GM18520 (cell line): ENCODE measurements around the gene ZDHHC14.
"Not testable (repeated sequence)": the region's sequence is repeated elsewhere in the genome, so short reads cannot be mapped to it uniquely, and the experiment has no call there.

Source experiments
- ATAC-seq: cut with Tn5 transposase; IDR thresholded peaks from one replicate; pipeline ENCODE4 v1.9.1; 2021; ENCODE audit not compliant: unreplicated experiment

Gene ZDHHC14

DNA sequence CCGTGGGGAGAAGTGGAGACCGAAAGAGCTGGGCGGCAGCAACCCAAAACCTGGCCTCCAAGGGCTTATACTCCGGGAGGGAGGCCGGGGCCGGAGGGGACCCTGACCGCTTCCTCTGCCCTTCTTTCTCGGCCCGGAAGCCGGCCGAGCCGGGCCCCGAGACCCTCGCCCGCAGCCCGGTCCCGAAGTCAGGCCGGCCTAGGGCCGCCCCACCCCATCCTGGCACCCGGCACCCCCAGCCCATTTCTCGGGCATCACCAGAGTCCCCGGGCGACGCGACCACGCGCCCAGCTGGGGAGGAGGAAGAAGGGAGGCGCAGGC lies 572 bp upstream of the ZDHHC14 start:
- ATAC-seq, result no peak

DNA sequence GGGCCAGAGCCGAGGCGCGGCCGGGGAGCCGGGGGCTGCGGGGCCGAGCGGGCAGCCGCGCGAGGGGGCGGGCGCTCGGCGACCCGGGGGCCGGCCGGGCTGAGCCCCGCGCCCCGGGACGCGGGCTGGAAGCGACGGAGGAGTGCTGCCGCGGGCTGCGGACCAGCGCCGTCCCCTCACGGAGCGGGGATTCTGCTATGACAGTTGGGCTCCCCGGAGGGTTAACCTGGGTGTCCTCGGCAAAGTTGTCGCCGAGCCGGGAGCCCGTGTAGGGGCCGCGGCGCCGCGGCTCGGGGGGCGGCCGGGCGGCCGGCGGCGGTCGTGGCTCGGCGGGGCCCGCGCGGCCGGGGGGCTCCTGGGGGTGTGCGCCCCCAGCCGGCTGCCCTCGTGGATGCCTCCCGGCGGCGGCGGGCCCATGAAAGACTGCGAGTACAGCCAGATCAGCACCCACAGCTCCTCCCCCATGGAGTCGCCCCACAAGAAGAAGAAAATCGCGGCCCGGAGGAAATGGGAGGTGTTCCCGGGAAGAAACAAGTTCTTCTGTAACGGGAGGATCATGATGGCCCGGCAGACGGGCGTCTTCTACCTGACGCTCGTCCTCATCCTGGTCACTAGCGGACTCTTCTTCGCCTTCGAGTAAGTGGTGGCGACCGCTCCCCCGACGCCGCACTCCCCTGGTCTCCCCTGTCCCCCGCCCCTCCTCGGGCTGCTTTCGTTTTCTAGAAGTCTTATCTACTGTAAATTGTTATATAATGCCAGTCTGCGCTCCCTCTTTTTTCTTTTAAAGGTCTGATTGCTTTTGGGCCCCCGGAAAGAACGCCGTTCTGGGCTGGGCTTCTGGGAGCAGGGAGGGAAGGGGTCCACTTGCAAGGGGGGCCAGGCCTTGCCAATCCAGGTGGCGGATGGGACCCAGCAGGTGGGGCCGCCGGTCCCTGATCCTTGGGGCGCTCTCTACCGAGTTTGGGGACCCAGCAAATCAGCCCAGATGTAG lies 936 bp downstream of the ZDHHC14 start:
- peak; percentile 11 for ATAC-seq

DNA sequence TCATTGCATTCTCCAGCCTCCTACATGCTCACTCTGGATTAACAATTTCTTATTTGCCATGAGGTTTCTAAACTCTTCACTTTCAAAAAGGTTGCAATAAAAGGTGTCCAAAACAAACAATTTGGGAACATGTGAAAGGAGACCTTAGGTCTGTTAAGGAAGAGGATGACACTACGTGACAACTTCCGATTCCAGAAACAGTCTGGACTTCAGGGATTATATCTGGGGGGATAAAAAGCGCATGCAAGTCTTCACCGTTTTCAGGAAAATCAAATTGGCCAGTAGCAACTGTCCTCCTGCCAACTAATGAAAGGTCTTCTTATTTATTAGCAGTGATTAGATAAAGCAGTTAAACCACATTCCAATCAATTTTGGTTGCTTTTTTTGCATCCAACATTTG lies 1.8 kb downstream of the ZDHHC14 start:
- ATAC-seq, result no peak

DNA sequence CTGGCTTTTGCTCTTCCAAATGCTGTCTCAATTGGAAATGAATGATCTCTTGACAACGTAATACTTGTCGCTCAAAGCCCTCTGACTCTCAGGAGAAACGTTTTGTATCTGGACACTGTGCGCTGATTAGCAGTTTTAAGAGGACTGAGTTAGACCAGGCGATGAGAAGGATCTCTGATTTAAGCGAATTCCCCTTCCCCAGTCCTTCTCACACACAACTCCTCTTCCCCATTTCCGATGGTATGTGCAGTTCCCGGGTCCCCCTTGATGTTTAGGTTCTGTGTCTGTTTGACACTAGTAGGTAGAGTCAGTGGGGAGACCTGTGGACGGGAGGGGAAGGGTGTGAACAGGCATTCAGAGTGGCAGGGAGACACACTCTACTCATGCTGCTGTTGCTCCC lies 2.5 kb downstream of the ZDHHC14 start:
- no peak for ATAC-seq

DNA sequence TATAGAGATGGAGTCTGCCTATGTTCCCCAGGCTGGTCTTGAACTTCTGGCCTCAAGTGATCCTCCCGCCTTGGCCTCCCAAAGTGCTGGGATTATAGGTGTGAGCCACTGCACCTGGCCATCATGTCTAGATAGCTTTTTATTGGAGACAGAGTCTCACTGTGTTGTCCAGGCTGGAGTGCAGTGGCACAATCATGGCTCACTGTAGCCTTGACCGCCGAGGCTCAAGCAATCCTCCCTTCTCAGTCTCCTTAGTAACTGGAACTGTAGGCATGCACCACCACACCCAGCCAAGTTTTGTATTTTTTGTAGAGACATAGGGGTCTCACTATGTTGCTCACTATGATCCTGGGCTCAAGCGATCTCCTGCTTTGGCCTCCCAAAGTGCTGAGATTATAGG lies 4.0 kb downstream of the ZDHHC14 start:
- ATAC-seq, result not testable (repeated sequence)

DNA sequence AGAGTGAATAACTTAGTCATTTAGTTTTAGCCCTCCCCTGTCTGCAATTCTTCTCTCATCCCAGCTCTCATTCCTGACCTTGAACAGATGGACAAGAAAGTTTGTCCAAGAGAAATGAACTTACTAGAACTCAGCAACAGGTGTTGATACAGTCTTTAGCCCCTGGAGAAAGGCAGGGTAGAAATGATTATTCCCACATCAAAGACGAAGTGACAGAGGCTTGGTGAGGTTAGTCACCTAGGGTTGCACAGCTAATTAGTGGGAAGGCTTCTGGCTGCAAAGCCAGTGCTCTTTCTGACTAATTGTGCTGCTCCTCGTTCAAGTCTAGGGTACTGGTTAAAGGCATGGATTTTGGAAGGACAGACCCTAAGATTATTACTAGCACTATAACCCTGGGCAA lies 4.5 kb downstream of the ZDHHC14 start:
- no peak for ATAC-seq

DNA sequence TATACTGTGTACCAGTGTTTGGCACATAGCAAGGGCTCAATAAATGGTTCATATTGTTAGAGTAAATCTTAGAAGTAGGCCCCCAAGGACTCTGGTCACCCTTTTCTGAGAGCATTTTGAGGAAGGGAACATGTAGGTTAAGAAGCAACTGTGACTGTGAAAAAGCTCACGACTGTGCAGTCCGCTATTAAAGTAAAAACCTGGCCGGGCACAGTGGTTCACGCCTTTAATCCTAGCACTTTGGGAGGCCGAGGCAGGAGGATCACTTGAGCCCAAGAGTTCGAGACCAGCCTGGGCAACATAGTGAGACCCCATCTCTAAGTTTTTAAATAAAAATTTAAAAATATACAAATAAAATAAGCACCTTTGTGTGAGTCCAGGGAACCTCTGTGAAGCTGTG lies 5.0 kb downstream of the ZDHHC14 start:
- no peak for ATAC-seq

DNA sequence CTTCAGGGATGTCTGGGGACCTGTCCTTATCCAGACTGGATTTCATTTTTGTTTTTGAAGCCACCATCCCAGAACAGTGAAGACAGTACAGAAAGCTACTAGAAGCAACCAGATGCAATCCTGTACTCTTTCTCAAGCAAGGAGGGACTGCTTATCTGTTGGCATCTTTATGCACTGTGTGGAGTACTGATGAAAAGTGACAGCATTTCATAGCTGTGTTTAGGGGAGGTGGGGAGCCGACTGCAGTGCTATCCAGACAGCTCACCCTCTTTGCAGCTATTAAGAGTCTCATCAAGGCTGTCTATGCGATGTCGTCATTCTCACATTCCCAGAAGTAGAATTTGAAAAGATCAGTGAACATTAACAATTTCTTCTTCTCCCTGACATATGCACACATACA lies 5.5 kb downstream of the ZDHHC14 start:
- no peak for ATAC-seq

DNA sequence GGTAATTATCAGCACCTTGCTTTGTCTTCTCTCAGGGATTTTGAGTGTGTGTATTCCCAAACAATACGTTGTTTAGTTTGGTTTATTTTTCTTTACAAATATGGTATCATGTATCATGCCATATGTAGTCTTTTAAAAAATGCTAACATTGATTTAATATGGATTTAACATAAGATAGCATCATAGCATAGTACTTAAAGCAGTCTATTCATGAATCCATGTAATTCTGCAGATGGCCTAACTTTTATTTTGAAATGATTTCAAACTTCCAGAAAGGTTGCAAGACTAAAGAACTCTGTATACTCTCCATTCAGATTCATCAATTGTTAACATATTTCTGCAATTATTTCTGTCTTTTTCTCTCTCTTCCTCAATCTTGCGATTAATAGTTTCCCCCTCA lies 7.9 kb downstream of the ZDHHC14 start:
- ATAC-seq, result no peak

DNA sequence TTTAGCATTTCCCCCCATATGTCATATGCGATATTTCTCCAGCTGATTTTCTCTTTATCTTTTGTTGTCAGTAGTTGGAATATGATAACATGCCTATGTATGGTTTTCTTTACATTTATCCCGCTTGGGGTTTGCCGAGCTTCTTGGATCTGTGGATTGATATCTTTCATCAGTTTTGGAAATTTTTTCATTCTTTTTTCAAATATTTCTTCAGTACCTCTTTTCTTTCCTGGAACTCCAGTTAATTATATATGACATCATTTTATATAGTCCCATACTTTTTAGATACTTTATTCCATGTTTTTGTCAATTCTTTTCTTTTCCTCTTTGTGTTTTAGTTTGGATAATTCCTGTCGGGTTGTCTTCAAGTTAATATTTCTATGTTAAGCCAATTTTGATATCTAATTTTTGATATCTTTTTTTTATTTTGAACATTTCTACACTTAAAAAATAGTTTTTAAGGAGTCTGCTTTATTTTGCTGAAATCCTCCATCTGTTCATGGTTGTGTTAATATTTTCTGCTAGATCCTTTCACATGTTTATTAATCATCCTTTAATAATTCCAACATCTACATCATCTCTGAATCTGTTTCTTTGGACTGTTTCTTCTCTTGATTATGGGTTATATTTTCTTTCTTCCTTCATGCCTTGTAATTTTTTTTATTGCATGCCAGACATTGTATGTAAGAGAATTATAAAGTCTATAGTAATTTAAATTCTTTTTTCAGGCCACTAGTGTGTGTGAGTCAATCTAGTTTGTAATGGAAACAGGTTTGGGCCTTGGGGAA lies 9.5 kb downstream of the ZDHHC14 start:
- ATAC-seq, result no peak

DNA sequence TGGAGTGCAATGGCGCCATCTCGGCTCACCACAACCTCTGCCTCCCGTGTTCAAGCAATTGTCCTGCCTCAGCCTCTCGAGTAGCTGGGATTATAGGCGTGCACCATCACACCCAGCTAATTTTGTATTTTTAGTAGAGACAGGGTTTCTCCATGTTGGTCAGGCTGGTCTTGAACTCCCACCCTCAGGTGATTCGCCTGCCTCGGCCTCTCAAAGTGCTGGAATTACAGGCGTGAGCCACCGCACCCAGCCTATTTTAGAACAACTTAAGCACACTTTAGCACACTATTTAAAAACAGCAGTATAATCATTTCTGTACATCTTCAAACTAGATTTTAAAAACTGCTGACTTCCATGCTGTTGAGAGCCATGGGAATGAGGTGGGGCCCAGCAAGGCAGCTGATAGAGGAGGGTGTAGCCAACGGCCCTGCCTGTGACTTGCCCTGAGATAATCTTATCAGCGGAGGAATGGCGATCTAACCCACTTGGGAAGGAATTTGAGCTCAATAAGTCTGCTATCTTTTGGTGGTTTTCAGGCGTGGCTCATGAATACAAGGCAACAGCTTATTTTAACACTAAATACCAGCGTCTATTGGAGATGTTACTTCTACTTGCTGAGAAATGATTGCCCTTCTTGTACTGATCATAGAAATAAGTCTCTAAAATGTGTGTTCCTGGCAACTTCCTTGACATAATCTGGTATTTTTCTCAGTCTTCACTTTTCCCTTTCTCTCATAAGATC lies 12.1 kb downstream of the ZDHHC14 start:
- no peak for ATAC-seq

DNA sequence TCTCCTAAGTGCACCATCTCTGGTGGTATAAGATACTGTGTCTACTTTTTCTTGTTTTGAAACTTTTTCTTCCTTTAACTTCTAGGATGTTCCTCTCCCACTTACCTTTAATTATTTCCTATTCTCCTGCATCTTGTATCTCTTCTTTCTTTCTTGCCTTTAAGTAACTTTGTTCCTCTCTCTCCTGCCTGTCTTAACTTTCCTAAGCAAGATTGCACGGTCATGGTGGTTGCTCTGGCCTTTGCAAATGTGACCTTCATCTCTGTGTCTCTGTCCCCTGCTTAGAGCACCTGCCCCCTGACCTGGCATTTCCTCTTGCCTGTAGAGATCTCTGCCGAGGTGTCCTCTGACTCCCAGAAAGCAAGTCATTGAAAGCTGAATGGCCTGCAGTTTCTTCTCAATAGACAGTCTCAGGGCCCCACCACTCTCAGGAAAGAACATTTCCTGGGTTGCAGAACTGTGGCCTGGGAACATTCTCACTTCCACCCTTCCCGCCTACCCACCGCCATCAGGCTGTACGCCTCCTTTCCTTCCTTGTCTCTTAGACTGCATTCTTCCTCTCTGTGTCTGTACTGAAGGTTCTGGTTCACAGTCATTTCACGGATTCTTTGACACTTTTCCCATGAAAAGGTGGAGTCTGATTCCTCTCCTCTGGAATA lies 12.8 kb downstream of the ZDHHC14 start:
- ATAC-seq, result no peak

DNA sequence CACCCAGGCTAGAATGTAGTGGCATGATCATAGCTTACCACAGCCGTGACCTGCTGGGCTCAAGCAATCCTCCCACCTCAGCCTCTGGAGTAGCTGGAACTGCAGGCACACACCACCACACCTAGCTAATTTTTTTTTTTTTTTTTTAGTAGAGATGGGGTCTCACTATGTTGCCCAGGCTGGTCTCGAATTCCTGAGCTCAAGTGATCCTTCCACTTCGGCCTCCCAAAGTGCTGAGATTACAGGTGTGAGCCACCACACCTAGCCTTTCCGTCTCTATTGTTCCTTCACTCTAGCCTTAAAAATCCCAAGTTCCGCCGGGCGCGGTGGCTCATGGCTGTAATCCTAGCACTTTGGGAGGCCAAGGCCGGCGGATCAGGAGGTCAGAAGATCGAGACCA lies 14.2 kb downstream of the ZDHHC14 start:
- ATAC-seq, result not testable (repeated sequence)

DNA sequence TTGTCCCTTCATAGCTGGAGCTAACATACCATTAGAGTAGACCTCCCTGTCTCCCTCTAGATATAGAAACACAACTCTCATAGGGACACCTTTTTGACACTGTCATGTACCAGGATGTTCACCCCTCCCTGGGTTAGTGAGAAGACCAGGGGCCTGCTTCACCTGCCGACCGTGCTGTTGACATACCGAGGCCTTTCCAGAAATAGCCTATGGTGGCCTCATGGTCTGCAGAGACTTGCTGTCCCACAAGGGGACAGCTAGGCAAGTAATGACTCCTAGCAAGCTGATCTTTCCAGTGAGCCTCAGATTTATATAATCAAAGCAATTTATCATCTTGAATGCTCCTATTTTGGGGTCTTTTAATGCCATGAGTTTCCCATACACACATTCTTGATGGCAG lies 15.0 kb downstream of the ZDHHC14 start:
- no peak for ATAC-seq

DNA sequence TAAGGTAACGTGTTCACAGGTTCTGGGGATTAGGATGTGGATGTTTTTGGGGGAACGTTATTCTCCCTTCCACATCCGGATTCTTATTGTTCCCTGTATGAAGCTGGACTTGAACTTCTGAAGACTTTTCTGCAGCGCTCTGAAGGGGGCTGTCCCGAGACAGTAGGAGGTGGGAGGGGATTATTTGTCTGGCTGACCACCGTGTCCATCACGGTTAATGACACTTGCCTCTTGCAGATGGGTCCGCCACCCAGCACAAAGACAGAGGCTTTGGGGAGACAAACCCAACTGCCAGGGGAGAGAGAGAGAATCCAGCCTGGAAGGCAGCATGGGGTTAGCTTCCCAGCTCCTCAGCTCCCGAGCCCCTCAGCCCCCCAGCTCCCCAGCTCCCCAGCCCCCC lies 16.7 kb downstream of the ZDHHC14 start:
- no peak for ATAC-seq

DNA sequence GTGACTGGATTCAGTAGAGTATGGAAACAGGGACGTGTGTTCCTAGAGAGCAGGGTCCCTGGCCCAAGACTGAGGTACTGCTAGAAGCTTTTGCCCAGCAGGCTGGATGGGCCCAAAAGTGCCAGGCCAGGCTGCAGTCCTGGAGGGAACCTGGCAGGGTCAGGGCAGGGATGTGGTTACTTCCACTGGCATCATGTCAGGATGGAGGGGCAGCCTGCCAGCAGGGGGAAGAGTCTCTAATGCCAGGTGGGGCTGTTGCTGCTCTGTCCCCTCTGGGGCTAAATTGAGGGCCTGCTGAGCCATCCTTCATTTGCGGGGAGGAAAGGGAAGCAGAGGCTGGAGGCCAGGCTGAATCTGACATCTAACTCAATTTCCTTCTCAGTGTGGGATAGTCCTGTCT lies 17.2 kb downstream of the ZDHHC14 start:
- ATAC-seq, result no peak

DNA sequence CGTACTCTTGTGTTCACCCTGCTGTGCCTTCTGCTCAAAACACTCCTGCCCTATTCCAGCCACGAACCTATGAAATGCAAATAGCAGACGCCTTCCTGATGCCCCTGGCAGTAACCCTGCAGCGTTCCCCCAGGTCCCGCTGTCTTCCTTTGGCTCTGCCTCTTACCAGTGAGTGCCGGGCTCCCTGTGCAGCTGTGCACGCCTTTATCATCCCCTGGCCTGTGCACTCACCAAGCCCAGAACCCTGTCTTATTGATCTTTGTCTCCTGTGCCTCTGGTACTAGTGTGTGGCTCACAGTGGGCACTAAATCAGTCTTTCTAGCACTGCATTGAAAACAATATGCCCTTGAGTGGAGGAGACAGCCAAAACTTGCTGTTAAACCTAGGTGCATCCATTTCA lies 19.7 kb downstream of the ZDHHC14 start:
- ATAC-seq, result no peak

DNA sequence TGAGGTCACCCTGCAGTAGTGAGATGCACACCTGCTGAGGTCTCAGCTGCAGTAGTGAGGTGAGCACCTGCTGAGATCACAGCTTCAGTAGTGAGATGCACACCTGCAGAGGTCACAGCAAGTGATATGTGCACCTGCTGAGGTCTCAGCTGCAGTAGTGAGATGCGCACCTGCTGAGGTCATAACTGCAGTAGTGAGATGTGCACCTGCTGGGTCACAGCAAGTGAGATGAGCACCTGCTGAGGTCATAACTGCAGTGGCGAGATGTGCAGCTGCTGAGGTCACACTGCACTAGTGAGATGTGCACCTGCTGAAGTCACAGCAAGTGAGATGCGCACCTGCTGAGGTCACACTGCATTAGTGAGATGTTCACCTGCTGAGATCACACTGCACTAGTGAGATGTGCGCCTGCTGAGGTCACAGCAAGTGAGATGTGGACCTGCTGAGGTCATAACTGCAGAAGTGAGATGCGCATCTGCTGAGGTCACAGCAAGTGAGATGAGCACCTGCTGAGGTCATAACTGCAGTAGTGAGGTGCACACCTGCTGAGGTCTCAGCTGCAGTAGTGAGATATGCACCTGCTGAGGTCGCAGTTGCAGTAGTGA lies 20.8 kb downstream of the ZDHHC14 start:
- ATAC-seq, result no peak

DNA sequence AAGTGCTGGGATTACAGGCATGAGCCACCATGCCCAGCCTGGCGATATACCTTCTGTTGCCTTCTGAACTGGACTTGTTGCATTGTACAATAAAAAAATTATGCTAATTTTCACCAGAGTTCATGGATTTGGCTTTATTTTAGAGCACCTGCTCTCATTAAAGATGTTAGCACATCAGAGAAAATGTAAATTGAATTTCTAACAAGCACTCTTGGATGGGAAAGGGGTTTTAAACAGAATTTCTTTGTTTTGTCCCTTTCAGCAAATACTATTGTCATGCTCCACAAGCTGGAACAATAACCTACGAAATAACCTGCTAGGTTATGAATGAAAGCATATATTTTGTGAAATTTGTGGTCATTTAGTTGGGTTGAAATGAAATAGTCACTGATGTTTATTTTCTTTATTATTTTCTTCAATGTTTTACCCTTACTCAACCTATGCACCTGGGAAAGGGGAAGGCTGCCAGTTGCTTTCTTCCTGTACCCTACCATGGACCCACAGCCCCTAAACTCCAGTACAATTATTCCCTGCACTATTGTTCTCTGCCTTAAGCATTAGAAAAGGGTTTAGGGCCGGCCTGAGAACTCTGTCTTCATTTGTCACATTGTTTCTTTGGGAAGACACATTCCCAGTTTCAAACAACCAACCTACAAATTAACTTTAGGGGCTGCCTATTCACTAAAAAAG lies 22.2 kb downstream of the ZDHHC14 start:
- no peak for ATAC-seq

DNA sequence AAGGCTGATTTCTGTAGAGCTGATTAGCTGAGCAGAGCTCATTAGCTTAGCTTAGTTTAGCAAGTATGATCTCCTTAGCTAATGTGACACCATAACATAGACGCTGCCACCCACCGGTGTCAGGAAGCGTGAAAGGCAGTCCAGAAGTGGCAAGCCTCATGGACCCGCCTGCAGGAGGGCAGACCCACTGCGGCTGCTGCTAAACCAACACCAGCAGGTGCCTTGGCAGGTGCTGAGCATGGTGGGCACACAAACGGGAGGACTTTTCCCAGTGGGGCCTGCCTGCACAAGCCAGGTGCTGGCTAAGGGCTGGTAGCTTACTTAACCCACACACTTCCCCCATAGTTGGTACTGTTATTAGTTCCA lies 22.7 kb downstream of the ZDHHC14 start:
- ATAC-seq, result no peak
